Spleen (tissue), 7 donors: Measurements from ENCODE around the gene ST3GAL2.
"Not testable (repeated sequence)": the region's sequence is repeated elsewhere in the genome, so short reads cannot be mapped to it uniquely, and the experiment has no call there.

Experiments
- POLR2A ChIP-seq, 3 donors: fragments of 450-650 bp; IDR thresholded peaks; one replicate each; pipeline ENCODE4 v1.5.1; 2017; ENCODE audit warnings: antibody characterized with exemption in 3 of 3, mild to moderate bottlenecking in 1 of 3
- POLR2AphosphoS5 ChIP-seq, 3 donors: sonication (generic); formaldehyde crosslinking; IDR thresholded peaks; one replicate each; pipeline ENCODE4 v1.5.1; 2017; ENCODE audit warnings: antibody characterized with exemption in 3 of 3
- TF ChIP-seq, protein P1 (sequence below), 11 experiments: fragments of 200-600 bp in 7 of 11; fragments of 450-650 bp in 4 of 11; sonication (generic) in 4 of 11; IDR thresholded peaks in 8 of 11; conservative IDR thresholded peaks in 3 of 11; 1 replicate in 7 of 11; 2 replicates in 4 of 11; pipeline versions ENCODE4 v1.4.0 to v1.8.0; 2016 to 2021; ENCODE audit warnings: antibody characterized with exemption in 11 of 11, inconsistent platforms in 4 of 11, mild to moderate bottlenecking in 1 of 11
- donor health status: DM: no; HTN: no; CAD: no; lungs with moderate emphysema.
- donor health status: DM: no; HTN: no; CAD: no.
- donor health status: DM: no; HTN: no; CAD: no.

DNA sequence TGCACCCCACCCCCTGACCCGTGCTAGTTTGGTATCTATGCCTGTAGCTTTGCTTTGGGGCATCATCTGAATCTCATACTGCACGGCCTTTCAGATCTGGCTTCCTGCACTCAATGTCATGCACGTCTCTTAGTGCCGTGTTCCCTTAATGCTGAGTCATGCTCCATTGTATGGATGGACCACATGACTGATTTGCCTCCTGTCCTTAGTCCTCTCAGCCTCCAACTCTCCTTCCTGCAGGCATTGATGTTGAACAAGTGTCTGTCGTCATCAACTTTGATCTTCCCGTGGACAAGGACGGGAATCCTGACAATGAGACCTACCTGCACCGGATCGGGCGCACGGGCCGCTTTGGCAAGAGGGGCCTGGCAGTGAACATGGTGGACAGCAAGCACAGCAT is 106.2 kb downstream of the ST3GAL2 start:
- TF ChIP-seq, protein P1, sequence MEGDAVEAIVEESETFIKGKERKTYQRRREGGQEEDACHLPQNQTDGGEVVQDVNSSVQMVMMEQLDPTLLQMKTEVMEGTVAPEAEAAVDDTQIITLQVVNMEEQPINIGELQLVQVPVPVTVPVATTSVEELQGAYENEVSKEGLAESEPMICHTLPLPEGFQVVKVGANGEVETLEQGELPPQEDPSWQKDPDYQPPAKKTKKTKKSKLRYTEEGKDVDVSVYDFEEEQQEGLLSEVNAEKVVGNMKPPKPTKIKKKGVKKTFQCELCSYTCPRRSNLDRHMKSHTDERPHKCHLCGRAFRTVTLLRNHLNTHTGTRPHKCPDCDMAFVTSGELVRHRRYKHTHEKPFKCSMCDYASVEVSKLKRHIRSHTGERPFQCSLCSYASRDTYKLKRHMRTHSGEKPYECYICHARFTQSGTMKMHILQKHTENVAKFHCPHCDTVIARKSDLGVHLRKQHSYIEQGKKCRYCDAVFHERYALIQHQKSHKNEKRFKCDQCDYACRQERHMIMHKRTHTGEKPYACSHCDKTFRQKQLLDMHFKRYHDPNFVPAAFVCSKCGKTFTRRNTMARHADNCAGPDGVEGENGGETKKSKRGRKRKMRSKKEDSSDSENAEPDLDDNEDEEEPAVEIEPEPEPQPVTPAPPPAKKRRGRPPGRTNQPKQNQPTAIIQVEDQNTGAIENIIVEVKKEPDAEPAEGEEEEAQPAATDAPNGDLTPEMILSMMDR (IDR thresholded peaks at IDR 0.05 in 8 of 11, conservative IDR thresholded peaks at IDR 0.05 in 3 of 11), result not testable (repeated sequence)
- not testable (repeated sequence) for TF ChIP-seq POLR2A, POLR2AphosphoS5 (IDR thresholded peaks at IDR 0.05)
